HG02798 (cell line): Measurements from ENCODE around the gene CTSH.

Source experiments
- ATAC-seq: cut with Tn5 transposase; IDR thresholded peaks from one replicate; pipeline ENCODE4 v1.9.1; 2021; ENCODE audit warnings: mild to moderate bottlenecking; ENCODE audit not compliant: unreplicated experiment, poor library complexity

CTSH gene, protein sequence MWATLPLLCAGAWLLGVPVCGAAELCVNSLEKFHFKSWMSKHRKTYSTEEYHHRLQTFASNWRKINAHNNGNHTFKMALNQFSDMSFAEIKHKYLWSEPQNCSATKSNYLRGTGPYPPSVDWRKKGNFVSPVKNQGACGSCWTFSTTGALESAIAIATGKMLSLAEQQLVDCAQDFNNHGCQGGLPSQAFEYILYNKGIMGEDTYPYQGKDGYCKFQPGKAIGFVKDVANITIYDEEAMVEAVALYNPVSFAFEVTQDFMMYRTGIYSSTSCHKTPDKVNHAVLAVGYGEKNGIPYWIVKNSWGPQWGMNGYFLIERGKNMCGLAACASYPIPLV

DNA sequence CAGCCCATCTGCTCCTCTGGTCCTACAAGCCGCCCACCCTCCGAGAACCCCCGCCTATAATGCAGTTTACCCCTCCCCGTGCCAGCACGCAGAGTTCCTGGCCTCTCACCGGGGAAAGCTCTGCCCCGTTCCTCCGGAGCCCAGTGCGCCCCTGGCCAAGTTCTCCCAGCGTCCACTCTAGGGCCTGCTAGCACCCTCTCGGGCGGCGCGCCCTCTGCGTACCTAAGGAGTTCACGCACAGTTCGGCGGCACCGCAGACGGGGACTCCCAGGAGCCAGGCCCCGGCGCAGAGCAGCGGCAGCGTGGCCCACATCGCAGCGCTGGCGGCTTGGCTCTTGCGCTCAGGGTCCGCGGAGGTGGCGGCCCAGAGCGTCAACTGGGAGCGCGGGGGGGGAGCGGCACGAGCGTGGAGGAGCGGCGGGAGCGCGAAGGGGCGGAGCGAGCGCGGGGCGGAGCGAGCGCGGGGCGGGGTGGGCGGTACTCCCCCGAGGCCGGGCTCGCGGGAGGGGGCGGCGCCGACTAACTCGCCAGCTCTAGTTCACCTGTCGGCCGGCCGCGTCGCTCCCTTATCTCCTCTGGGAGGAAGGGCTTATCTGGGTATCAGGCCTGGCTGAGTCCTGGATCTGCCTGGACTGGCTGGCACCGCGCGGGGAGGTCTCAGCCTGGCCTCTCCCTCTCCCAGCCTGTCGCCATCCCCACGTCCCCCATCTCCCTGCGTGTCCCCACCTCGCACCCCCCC is at the start of gene CTSH:
Gene CTSH, minus strand, starts transcription at position 378 of the 739 bp plus-strand sequence. Its CDS starts 65 bp downstream, at position 313.
- ATAC-seq, result peak; percentile 82

GRCh38 chr15:78993931-78994530 is 49.2 kb upstream of the CTSH start:
- no peak for ATAC-seq

GRCh38 chr15:78993257-78993930 is 48.5 kb upstream of the CTSH start:
- no peak for ATAC-seq

GRCh38 chr15:78992416-78993256 is 47.8 kb upstream of the CTSH start:
- ATAC-seq, result no peak

DNA sequence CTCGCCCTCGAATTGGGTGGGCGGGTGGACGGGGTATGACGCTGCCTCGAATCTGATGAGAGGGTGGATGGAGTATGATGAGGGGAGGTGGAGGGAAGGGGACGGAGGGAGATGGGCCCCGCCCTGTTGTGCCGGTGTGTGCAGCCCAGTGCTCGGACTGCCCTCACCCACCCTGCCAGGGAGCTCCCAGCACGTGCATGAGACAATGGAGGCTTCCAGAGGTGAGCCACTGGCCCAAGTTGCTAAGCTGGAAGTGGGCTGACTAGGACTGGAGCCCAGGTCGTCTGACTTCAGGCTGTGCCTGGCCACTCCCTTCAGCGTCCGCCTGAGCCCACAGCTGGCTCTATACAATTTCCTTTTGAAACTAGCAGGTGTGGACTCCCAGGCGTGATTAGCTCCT is 47.0 kb upstream of the CTSH start:
- no peak for ATAC-seq

DNA sequence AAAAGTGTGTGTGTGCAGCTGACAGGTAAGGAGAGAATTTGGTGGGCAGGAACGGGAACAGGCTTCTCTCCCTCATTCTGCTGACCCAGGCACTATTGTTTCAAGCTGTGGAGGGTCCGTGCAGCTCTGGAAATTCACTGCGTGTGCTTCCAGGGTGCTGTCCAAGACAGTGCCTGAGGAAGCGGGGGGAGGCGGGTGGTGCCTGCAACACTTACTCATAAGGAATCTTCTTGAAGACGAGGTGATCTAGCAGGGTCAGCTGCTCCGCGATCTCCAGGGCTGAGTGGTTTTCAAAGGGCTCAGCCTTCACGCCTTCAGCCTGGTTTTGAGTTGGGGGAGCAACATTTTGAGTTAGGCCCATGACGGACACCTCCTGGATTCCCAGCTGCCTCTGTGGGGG is 46.6 kb upstream of the CTSH start:
- no peak for ATAC-seq

DNA sequence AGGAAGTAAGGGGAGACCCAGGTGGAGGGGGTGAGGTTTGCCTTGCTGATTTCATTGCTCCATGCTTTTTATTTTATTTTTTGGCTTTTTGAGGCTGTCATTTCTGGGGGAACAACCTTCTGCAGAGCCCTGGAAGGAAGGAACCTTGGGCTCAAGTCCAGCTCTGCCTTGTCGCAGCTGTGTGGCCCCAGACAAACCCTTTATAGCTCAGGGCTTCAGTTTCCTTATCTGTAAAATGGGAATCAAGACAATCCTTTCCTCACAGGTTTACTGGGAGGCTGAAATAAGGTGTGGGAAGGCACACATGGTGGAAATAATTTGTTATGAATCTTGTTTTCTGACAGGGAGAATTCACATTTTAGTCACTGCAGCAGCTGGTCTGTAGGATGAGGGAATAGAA is 45.4 kb upstream of the CTSH start:
- ATAC-seq, result no peak

DNA sequence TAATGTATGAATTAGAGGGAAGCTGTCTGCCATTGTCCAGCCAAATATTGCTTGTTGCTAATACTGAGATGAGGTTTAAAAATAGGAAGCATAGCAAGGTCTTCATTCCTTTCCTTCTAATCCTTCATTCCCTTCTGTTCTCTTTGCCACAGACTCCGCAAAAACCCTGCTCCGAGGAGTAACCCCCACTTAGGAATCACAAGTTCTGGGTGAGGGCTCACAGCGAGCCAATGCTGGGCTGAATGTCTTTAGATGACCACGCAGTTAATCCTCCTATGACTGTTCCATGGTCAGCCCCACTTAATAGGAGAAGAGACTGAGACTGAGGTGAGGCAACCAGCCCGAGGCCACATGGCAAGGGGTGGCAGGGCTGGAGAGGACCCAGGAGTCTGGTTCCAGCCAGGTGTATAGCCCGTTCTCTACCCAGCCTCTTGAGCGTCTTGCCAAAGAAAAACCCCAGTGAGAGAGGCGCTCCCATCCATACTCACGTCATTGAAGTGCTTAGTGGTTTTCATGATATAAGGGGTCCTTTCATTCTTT is 44.9 kb upstream of the CTSH start:
- no peak for ATAC-seq

GRCh38 chr15:78988361-78988911 is 43.6 kb upstream of the CTSH start:
- ATAC-seq, result peak; percentile 75

- ATAC-seq, result no peak
Observed at GRCh38 chr15:78987556-78988360, 42.9 kb upstream of the CTSH start.

DNA sequence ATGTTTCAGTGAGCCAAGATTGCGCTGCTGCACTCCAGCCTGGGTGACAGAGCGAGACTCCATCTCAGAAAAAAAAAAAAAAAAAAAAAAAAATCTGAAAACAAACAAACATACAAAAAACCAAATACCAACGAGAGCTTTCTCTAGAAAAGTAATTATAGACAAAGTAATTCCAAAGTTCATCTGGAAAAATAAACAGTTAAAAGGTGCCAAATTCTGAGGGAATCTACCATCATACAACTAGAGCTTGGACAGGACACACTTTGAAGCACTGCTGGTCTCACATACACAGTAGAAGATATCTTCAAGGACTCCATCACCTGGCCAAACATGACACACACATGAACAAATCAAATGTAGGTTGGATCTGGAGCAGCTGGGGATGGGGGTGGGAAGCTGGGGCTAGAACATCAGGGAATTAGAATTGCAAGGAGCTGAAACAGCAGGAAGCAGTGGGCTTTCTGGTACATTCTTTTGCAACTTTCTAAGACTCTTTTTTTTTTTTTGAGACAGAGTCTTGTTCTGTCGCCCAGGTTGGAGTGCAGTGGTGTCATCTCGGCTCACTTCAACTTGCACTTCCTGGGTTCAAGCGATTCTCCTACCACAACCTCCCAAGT is 41.1 kb upstream of the CTSH start:
- ATAC-seq, result no peak

DNA sequence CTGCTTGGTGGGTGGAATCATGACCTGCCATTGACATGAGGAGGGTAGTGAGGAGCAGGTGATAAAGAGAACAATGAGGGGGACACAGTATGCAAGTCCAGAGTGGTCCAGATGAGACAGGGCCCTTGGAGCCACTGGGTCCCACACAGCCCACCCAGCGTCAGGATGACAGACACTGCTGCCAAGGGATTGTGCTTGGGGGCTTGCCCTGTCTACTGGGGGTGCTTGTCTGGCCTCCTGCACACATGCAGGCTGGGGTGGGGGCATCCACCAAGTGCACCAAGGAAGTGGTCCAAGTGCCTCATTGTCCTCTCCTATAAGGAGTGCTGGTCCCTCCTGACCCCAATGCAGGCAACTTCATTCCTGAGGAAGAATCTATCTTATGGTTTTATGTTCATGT is 39.2 kb upstream of the CTSH start:
- ATAC-seq, result no peak

DNA sequence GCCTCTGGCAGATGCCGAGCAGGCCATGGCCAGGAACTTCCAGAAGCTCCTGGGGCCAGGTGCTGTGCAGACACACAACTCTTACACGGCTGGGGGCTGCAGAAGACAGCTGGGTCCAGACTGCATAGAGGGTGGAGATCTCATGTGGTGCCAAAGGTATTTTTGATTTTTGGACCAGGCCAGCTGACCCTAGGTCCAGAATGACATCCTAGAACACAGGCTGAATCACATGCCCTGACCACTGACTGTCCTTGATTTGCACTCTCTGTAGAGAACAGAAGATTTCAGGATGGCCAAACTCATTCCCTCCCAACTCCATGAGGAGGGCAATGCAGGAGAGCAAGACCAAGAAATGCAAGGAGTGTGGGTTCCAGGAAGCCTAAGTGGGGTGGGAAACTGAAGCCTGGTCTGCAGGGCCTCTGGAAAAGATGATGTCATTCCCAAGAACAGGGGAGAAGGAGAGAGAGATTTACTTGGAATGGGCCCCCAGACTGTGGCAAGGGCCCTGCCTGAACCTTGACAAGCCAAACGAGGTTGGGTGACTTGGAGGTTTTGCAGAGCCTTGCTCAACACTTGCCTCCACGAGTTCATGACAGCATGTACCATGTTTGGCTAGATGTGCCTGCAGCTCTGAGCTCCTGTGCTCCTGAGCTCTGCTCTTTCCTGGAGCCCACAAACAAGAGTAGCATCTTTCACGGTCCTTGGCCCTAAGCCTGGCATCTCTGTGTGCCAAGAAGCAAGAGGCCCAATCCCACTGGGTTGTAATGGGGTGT is 38.5 kb upstream of the CTSH start:
- ATAC-seq, result no peak

DNA sequence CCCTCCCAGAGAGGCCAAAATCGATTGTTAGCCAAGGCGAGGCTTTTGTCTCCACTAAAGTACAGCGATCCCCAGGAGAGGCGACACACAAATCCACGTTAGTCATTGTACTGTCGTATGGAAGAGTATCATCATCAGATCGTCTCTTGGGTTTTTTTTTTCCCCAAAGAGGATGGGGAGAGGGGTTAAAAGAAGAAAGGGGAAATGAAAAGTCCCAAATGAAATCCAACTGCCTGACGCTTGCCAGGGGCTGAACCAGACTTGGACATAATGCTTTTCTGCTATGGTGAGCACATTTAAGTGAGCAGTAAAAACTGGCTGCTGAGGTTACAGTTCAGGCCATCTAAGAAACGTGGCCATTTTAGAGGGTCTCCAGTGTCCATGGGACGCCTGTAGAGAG is 37.9 kb upstream of the CTSH start:
- no peak for ATAC-seq

DNA sequence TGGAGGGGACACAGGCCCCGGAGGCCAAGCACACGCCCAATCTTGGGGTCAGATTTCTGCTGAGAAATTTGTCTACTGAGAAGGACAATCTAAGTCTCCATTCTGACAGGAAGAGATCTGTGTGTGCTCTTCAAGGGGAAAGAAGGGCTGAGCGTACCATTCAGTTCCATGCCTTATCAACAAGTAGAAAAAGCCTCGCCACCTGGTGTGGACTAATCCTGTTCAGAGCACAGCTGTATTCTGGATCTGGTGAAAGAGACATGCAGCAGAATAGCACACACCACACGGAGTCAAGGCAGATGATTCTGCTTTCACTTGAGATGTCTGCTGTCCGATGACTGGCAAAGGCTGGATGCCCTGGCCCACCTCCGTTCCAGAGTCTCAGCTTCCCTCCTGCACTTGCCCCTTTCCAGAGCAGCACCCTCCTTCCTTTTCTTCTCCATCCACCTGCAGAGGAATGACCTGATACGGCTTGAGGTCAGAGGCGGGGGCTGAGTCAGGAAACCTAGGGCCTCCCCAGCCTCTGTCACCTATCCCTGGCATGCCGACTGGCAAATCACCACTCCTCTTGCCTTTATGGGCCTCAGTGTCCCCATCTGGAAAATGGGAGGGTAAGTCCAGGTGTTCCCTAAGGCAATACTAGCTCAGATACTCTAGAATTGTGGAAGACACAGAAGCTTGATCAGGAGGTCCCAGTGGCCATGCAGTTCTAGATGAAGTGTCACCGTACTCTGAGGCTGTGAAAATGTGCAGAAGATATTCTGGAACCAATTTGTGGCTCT is 36.9 kb upstream of the CTSH start:
- ATAC-seq, result no peak

GRCh38 chr15:78979456-78980320 is 34.8 kb upstream of the CTSH start:
- no peak for ATAC-seq
